NCI-H2081 treated with DMSO at 0.1 percent for 48 hours (cell line): ENCODE data around the gene PCDHB1.
A peak's percentile ranks its signal among the peaks of the same experiment; 100 is the strongest.
"Not testable (repeated sequence)": the region's sequence is repeated elsewhere in the genome, so short reads cannot be mapped to it uniquely, and the experiment has no call there.

ENCODE experiments used
- DNase-seq: peaks from one replicate; lab custom pipeline; 2025; lab: John Stamatoyannopoulos, UW

Gene PCDHB1

GRCh38 chr5:141084487-141084989, 33.4 kb downstream of the PCDHB1 start:
- peak; percentile 29 for DNase-seq

- DNase-seq = peak; percentile 22
Observed at GRCh38 chr5:141094481-141095262, 43.5 kb downstream of the PCDHB1 start, which contains the start of gene PCDHB2. Gene PCDHB2, plus strand, starts transcription at chr5:141094615. Its CDS starts 176 bp downstream, at chr5:141094791.

- no peak for DNase-seq
Observed at GRCh38 chr5:141095263-141095641, 44.1 kb downstream of the PCDHB1 start.

GRCh38 chr5:141096181-141096580, 45.0 kb downstream of the PCDHB1 start:
- not testable (repeated sequence) for DNase-seq

- not testable (repeated sequence) for DNase-seq
Observed at GRCh38 chr5:141096586-141096985, 45.4 kb downstream of the PCDHB1 start.

GRCh38 chr5:141100243-141100805, 49.1 kb downstream of the PCDHB1 start, which contains the start of gene PCDHB3:
Gene PCDHB3, plus strand, starts transcription at chr5:141100473. Its CDS starts 177 bp downstream, at chr5:141100650.
- DNase-seq = no peak

GRCh38 chr5:141101059-141101458, 49.9 kb downstream of the PCDHB1 start:
- no peak for DNase-seq

- DNase-seq = not testable (repeated sequence)
Observed at GRCh38 chr5:141102070-141102469, 50.9 kb downstream of the PCDHB1 start.

GRCh38 chr5:141102471-141102870, 51.3 kb downstream of the PCDHB1 start:
- not testable (repeated sequence) for DNase-seq

GRCh38 chr5:141105350-141105749, 54.2 kb downstream of the PCDHB1 start:
- no peak for DNase-seq
